ENCODE results near the gene HIVEP3.

HIVEP3 gene

DNA sequence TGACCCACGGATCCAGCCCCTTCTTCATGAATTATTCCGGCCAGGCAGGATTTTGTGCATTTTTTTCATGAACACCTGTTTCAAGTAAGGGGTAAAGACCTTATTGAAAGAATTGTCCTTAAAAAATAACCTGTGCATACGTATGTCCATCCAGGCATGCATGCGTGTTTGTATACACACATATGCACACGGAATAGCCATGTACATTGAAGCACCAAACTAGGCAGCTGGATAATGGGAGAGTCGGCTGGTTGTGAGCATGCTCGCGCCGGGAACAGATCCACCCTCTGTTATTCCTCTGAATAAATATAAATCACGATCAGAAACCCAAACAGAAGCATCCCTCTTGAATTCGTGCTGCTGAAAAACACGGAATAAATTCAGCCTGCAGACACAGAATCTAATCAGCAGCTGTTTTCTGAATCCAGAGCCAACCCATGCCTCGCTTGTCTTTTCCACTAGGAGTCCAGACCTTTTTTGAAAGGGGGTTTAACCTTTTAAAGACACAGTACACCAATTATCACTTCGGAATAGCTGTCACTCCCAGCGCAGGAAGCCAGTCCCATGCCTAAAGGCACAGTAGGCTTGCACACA is at the start of gene HIVEP3:
TSS of gene HIVEP3 (minus strand) at position 473 of the 594 bp plus-strand sequence.
- no peak within 1 kb of the TSS for H3K9ac ChIP-seq (ENCODE audit: low read length)
- H3K27ac ChIP-seq (ENCODE audit: low read depth, low read length, poor library complexity, severe bottlenecking), result no peak within 1 kb of the TSS
- H3K9me3 ChIP-seq (ENCODE audit: low read length), result no peaks in the 10 kb centered on the region
- H4K20me1 ChIP-seq (ENCODE audit: insufficient read depth, low read length), result no peaks in the 10 kb centered on the region
- H3F3A ChIP-seq (ENCODE audit: insufficient read depth, low read length), result no peaks in the 10 kb centered on the region
- H3K4me1 ChIP-seq (ENCODE audit: insufficient read depth, low read length, severe bottlenecking), result no peaks in the 10 kb centered on the region
- no peaks in the 10 kb centered on the region for H3K9me2 ChIP-seq (ENCODE audit: low read depth, low read length)
- H3K27me3 ChIP-seq (ENCODE audit: insufficient read depth, low read length), result no peaks in the 10 kb centered on the region
- TF ChIP-seq, protein P1, sequence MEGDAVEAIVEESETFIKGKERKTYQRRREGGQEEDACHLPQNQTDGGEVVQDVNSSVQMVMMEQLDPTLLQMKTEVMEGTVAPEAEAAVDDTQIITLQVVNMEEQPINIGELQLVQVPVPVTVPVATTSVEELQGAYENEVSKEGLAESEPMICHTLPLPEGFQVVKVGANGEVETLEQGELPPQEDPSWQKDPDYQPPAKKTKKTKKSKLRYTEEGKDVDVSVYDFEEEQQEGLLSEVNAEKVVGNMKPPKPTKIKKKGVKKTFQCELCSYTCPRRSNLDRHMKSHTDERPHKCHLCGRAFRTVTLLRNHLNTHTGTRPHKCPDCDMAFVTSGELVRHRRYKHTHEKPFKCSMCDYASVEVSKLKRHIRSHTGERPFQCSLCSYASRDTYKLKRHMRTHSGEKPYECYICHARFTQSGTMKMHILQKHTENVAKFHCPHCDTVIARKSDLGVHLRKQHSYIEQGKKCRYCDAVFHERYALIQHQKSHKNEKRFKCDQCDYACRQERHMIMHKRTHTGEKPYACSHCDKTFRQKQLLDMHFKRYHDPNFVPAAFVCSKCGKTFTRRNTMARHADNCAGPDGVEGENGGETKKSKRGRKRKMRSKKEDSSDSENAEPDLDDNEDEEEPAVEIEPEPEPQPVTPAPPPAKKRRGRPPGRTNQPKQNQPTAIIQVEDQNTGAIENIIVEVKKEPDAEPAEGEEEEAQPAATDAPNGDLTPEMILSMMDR (IDR thresholded peaks at IDR 0.05; ENCODE audit: low read length), result no peak
- no peak for TF ChIP-seq EZH2 (IDR thresholded peaks at IDR 0.05; ENCODE audit: borderline replicate concordance, low read length)
- H3K4me3 ChIP-seq (ENCODE audit: low read depth, low read length, poor library complexity, severe bottlenecking), result no peak within 1 kb of the TSS
- H3K4me2 ChIP-seq (ENCODE audit: low read length), result no peak within 1 kb of the TSS
- H2AFZ ChIP-seq (ENCODE audit: low read length), result no peak within 1 kb of the TSS
- H3K36me3 ChIP-seq (ENCODE audit: insufficient read depth, low read length), result no peaks in the 10 kb centered on the region
- H3K79me2 ChIP-seq (ENCODE audit: insufficient read depth, low read length), result no peaks in the 10 kb centered on the region

DNA sequence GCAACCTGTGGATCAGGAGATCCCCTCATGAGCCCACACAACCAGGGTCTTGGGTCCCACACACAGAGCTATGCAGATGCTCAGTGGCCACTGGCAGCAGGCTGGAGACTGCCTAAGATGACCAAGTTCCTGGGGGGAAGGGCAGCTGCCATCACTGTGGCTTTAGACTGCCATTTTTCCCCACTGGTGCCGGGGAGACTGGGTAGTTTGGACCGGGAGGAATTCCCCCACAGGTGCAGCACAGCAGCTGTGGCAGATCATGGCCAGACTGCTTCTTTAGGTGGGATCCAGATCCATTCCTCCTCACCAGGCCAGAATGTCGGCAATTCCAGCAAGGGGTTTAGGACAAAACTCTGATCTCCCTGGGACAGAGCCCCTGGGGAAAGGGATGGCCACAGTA is 45.7 kb upstream of the HIVEP3 start:
- Histone ChIP-seq H3K4me2 (ENCODE audit: low read length) (no peak overlapping the region), H3F3A (ENCODE audit: insufficient read depth, low read length) (no peaks in the 10 kb centered on the region), H3K9ac (ENCODE audit: low read length) (no peak overlapping the region), H3K27ac (ENCODE audit: low read depth, low read length, poor library complexity, severe bottlenecking) (no peak overlapping the region), H3K36me3 (ENCODE audit: insufficient read depth, low read length) (no peaks in the 10 kb centered on the region), H3K27me3 (ENCODE audit: insufficient read depth, low read length) (no peaks in the 10 kb centered on the region), H2AFZ (ENCODE audit: low read length) (no peak overlapping the region), H3K9me3 (ENCODE audit: low read length) (no peaks in the 10 kb centered on the region), H3K4me3 (ENCODE audit: low read depth, low read length, poor library complexity, severe bottlenecking) (no peak overlapping the region), H3K4me1 (ENCODE audit: insufficient read depth, low read length, severe bottlenecking) (no peaks in the 10 kb centered on the region), H3K9me2 (ENCODE audit: low read depth, low read length) (no peaks in the 10 kb centered on the region), H4K20me1 (ENCODE audit: insufficient read depth, low read length) (no peaks in the 10 kb centered on the region), H3K79me2 (ENCODE audit: insufficient read depth, low read length) (no peaks in the 10 kb centered on the region)
- no peak for TF ChIP-seq EZH2 (IDR thresholded peaks at IDR 0.05; ENCODE audit: borderline replicate concordance, low read length)
- TF ChIP-seq, protein P1 (IDR thresholded peaks at IDR 0.05; ENCODE audit: low read length), result no peak

DNA sequence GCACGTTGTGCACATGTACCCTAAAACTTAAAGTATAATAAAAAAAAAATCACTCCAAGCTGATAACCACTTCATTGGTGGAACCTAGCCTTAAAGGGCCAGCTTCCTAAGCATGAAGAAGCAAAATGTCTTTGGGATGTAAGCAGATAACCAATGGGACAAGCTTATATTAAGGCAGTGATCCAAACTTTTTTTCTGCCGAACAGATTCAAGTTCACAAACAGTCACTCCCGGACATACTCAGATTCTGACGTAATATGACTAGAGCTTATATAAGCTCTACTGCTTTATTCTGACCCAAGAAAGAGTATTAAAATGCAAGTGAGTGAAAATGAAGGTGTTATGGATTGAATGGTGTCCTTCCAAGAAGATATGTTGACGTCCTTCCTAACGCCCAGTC is 44.9 kb upstream of the HIVEP3 start:
- Histone ChIP-seq H3F3A (ENCODE audit: insufficient read depth, low read length) (no peaks in the 10 kb centered on the region), H3K79me2 (ENCODE audit: insufficient read depth, low read length) (no peaks in the 10 kb centered on the region), H3K9me3 (ENCODE audit: low read length) (no peaks in the 10 kb centered on the region), H3K27me3 (ENCODE audit: insufficient read depth, low read length) (no peaks in the 10 kb centered on the region), H3K9me2 (ENCODE audit: low read depth, low read length) (no peaks in the 10 kb centered on the region), H3K27ac (ENCODE audit: low read depth, low read length, poor library complexity, severe bottlenecking) (no peak overlapping the region), H2AFZ (ENCODE audit: low read length) (no peak overlapping the region), H3K4me1 (ENCODE audit: insufficient read depth, low read length, severe bottlenecking) (no peaks in the 10 kb centered on the region), H3K9ac (ENCODE audit: low read length) (no peak overlapping the region), H4K20me1 (ENCODE audit: insufficient read depth, low read length) (no peaks in the 10 kb centered on the region), H3K4me3 (ENCODE audit: low read depth, low read length, poor library complexity, severe bottlenecking) (no peak overlapping the region), H3K4me2 (ENCODE audit: low read length) (no peak overlapping the region), H3K36me3 (ENCODE audit: insufficient read depth, low read length) (no peaks in the 10 kb centered on the region)
- TF ChIP-seq EZH2 (IDR thresholded peaks at IDR 0.05; ENCODE audit: borderline replicate concordance, low read length), result no peak
- TF ChIP-seq, protein P1 (IDR thresholded peaks at IDR 0.05; ENCODE audit: low read length), result no peak

Measured in OCI-LY1 (cell line).